HFF-Myc (cell line): ENCODE results near the gene TEN1.

ENCODE experiments used
- DNase-seq: peaks from one replicate; pipeline ENCODE4 v3.0.0-alpha.2; 2011; ENCODE audit warnings: low read depth; ENCODE audit errors: extremely low read depth
- H3K4me3 ChIP-seq: replicated peaks from 2 replicates; pipeline ENCODE4 v1.5.1; 2011; ENCODE audit warnings: low read depth, mild to moderate bottlenecking, control low read depth, low read length
- TF ChIP-seq, protein P1 (sequence below): IDR thresholded peaks from 2 replicates; pipeline ENCODE4 v1.5.1; 2012; ENCODE audit warnings: mild to moderate bottlenecking, low read depth, low read length, control low read depth; ENCODE audit errors: missing control alignments

The TEN1 gene

DNA sequence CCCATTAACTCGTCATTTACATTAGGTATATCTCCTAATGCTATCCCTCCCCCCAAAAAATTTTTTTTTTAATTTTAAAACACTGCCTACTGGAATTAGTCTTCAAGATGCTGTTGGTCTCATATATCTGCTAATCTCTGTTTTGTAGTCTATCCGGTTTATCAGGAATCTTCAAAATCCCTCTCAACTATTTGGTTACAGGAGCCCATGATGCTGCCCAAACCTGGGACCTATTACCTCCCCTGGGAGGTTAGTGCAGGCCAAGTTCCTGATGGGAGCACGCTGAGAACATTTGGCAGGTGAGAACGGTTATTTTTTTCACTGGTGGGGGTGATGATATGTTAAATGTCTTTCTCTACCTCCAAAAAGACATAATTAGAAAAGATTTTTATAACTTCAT, 6.9 kb downstream of the TEN1 start:
- no peak overlapping the region for H3K4me3 ChIP-seq
- DNase-seq = no peak
- TF ChIP-seq, protein P1, sequence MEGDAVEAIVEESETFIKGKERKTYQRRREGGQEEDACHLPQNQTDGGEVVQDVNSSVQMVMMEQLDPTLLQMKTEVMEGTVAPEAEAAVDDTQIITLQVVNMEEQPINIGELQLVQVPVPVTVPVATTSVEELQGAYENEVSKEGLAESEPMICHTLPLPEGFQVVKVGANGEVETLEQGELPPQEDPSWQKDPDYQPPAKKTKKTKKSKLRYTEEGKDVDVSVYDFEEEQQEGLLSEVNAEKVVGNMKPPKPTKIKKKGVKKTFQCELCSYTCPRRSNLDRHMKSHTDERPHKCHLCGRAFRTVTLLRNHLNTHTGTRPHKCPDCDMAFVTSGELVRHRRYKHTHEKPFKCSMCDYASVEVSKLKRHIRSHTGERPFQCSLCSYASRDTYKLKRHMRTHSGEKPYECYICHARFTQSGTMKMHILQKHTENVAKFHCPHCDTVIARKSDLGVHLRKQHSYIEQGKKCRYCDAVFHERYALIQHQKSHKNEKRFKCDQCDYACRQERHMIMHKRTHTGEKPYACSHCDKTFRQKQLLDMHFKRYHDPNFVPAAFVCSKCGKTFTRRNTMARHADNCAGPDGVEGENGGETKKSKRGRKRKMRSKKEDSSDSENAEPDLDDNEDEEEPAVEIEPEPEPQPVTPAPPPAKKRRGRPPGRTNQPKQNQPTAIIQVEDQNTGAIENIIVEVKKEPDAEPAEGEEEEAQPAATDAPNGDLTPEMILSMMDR = no peak

DNA sequence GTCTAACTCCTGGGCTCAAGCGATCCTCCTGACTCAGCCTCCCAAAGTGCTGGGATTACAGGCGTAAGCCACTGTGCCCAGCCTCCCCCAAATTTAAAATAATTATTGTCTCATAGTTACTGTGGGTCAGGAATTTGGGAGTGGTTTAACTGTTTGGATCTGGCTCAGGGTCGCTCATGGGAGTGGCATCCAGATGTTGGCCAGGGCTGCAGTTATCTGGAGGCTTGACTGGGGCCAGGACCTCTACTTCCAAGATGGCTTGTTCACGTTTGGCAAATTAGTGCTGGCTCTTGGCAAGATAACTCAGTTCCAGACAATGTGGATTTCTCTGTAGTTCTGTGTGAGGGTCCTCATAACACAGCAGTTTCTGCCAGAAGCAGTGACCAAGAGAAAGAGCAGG, 8.0 kb downstream of the TEN1 start:
- no peak for DNase-seq
- TF ChIP-seq, protein P1 = no peak
- no peak overlapping the region for H3K4me3 ChIP-seq

DNA sequence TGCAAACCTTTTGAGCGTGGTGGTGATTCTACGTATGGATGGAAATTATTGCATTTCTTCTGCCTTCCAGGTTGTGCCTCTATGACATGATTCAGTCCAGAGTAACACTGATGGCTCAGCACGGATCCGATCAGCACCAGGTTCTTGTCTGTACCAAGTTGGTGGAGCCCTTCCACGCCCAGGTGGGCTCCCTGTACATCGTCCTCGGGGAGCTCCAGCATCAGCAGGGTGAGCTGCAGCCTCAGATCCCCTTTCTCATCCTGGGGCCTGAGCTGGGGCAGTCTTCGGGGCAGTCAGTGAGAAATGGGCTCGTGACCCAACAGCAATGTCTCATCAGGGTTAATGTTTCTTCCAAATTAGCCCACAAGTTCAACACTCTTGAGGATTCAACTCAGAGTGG, 12.4 kb downstream of the TEN1 start:
- TF ChIP-seq, protein P1 = no peak
- no peak overlapping the region for H3K4me3 ChIP-seq
- DNase-seq = no peak

DNA sequence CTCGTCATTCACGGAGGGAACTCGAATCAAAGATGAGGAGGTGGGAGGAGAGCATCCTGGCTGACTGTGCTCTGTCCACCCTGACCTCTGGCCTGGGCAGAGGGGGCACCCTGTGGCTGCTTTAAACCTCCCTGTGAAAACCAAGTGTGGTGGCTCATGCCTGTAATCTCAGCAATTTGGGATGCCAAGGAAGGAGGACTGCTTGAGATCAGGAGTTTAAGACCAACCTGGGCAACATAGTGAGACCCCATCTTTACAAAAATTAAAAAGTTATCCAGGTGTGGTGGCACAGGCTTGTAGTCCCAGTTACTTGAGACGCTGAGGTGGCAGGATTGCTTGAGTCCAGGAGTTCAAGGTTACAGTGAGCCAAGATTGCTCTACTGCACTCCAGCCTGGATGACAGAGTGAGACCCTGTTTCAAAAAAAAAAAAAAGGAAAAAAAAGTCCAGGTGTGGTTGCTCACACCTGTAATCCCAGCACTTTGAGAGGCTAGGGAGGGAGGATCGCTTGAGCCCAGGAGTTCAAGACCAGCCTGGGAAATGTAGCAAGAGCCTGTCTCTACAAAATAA, 15.8 kb downstream of the TEN1 start:
- H3K4me3 ChIP-seq = no peak overlapping the region
- no peak for DNase-seq
- TF ChIP-seq, protein P1 = no peak

DNA sequence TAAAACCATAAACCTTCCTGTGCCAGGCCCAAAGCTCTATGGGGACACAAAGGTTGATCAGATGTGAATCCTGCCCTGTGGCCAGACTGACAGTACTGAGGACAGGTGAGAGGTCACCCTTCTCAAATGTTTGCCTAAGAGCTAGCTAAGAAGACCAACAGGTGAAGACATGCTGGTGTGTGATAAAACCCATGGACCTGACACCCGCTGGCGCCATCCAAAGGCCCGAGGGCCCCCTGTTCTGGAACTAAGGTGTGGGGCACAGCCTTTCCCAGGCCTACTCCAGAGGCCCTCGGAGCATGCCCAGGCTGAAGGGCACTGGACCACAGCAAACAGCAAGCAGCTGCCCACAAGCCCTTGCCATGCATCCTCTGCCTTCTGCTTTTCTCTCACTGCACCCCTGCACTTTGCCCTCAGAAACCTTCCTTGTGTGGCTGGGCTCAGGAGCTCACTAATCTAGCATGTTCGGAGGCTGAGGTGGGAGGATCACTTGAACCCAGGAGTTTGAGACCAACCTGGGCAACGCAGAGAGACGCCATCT, 16.4 kb downstream of the TEN1 start:
- TF ChIP-seq, protein P1 = no peak
- H3K4me3 ChIP-seq = no peak overlapping the region
- no peak for DNase-seq

DNA sequence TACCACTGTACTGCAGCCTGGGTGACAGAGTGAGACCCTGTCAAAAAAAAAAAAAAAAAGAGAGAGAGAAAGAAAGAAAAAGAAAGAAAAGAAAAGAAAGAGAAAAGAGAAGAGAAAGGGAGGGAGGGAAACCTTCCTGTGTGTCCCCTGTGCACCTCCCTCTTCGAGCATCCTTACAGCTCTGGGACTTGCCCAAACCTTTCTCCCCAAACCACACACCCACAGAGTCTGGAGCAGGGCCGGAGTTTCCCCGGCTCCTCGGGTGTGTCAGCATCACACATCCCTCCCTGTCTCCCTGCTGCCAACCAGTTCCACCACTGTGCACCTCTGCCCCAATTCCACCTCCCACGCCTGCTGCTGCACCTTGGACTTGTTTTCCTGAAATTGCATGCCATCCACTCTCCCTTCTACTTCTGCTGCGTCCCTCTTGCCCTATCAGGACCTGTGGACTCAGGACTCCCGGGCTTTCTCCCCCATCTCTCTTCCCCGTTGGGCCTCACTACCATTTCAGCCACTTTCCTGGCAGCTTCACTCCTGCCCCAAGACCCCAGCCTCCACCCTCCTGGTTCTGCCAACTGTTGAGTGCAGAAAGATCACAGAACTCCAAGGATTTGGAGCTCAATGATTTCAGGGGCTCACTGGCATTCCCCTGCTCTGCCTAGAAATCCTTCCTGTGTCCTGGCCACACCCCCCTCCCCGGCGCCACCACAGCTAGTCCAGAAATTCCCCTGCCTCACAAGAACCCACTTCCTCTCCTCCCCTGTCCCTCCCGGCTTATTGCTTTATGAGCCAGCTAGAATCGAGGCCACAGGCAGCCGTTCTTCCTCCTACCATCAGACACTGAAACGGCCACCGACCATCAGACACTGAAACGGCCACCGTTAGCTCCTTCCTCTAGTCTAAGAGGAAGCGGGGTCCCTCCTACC, 17.9 kb downstream of the TEN1 start:
- no peak for DNase-seq
- no peak overlapping the region for H3K4me3 ChIP-seq

More for the DNA sequence above, 17.9 kb downstream of the TEN1 start:
- TF ChIP-seq, protein P1 = no peak
